PC-3 (cell line): Measurements from ENCODE around the gene FBLN1.

Source experiments
- EZH2phosphoT487 ChIP-seq: fragments of 300-600 bp; sonication (generic); IDR thresholded peaks from 2 replicates; pipeline ENCODE4 v1.6.1; 2018; ENCODE audit warnings: mild to moderate bottlenecking, antibody characterized with exemption, low read length, borderline replicate concordance
- TF ChIP-seq, protein P1 (sequence below): fragments of 300-600 bp; sonication (generic); conservative IDR thresholded peaks from 2 replicates; pipeline ENCODE4 v1.5.1; 2017; ENCODE audit warnings: antibody characterized with exemption, low read depth, mild to moderate bottlenecking, low read length

DNA sequence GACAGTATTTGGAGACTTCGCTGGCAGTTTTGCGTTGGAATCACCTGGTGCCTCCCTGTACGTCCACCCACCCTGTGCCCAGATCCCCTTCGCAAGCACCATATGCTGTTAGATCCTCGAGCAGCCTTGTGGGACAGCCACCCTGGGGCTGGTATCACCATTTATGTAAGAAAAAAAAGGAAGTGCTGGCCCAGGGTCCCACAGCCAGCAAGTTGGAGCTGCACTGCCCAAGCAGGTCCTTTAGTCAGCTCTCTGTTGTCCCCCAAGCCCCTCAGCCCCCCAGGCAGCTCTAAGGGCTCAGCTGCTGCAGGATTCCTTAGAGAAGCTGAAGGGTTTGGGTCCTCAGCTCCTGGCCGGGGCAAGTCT lies 80.3 kb downstream of the FBLN1 start:
- TF ChIP-seq, protein P1, sequence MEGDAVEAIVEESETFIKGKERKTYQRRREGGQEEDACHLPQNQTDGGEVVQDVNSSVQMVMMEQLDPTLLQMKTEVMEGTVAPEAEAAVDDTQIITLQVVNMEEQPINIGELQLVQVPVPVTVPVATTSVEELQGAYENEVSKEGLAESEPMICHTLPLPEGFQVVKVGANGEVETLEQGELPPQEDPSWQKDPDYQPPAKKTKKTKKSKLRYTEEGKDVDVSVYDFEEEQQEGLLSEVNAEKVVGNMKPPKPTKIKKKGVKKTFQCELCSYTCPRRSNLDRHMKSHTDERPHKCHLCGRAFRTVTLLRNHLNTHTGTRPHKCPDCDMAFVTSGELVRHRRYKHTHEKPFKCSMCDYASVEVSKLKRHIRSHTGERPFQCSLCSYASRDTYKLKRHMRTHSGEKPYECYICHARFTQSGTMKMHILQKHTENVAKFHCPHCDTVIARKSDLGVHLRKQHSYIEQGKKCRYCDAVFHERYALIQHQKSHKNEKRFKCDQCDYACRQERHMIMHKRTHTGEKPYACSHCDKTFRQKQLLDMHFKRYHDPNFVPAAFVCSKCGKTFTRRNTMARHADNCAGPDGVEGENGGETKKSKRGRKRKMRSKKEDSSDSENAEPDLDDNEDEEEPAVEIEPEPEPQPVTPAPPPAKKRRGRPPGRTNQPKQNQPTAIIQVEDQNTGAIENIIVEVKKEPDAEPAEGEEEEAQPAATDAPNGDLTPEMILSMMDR, result no peak
- TF ChIP-seq EZH2phosphoT487, result no peak
